ENCODE results near the gene DMWD. TPM values are rescaled to one million over a fixed set of nuclear protein-coding genes. Genes with fewer than 3 reads are reported as not detected.

DMWD gene
- total RNA-seq, 3 donors from 2014 or later (not counting 1 experiment from before 2014, with no cell fraction given), result 66.2 to 82.1 (median 66.3) TPM

- intact Hi-C loops (cut with micrococcal nuclease), result loop anchor here (10.0 kb wide), 2 partner anchors 87 to 237 kb away; partner anchors contain the start of genes FOXA3 and SYMPK
These were observed 14.5 kb downstream of the DMWD start for GRCh38 chr19:45778010-45778661.

GRCh38 chr19:45777395-45777961 lies 15.2 kb downstream of the DMWD start:
- Mint-ChIP-seq H3K27me3 (ENCODE audit: low read depth in 2 of 2) (peaks cover 9 to 12% of the 10 kb centered on the region in 2 donors), H3K36me3 (no peaks in the 10 kb centered on the region), H3K27ac (no peak overlapping the region), H3K4me1 (peaks cover 21 to 29% of the 10 kb centered on the region in 2 donors), H3K9me3 (no peaks in the 10 kb centered on the region), H3K4me3 (no peak overlapping the region)
- 96% methylated on average over 34 of the region's 34 CpGs for WGBS (ENCODE audit: insufficient coverage)
- H3K27me3 ChIP-seq (ENCODE audit: control insufficient read depth, insufficient read depth, low read length), result peaks cover 18% of the 10 kb centered on the region
- no peak overlapping the region for H3K4me3 ChIP-seq (ENCODE audit: low read length)
- no peak overlapping the region for H3K27ac ChIP-seq (ENCODE audit: low read length)
- ATAC-seq, result no peak
- peaks cover 23% of the 10 kb centered on the region for H3K4me1 ChIP-seq (ENCODE audit: control insufficient read depth, insufficient read depth, low read length)
- H3K36me3 ChIP-seq (ENCODE audit: control insufficient read depth, insufficient read depth, low read length), result no peaks in the 10 kb centered on the region
- H3K9me3 ChIP-seq (ENCODE audit: control insufficient read depth, insufficient read depth, low read length), result no peaks in the 10 kb centered on the region
- intact Hi-C loops (cut with micrococcal nuclease), result loop anchor here (10.0 kb wide), 2 partner anchors 87 to 237 kb away; partner anchors contain the start of genes FOXA3 and SYMPK
- TF ChIP-seq CTCF (IDR thresholded peaks at IDR 0.05), result no peak
- no peak for DNase-seq

More at GRCh38 chr19:45778010-45778661, 14.5 kb downstream of the DMWD start:
- ATAC-seq (no peak), DNase-seq (no peak)
- H3K4me1 ChIP-seq (ENCODE audit: control insufficient read depth, insufficient read depth, low read length), result peaks cover 23% of the 10 kb centered on the region
- H3K27me3 ChIP-seq (ENCODE audit: control insufficient read depth, insufficient read depth, low read length), result peaks cover 18% of the 10 kb centered on the region
- no peak overlapping the region for H3K27ac ChIP-seq (ENCODE audit: low read length)
- 96% methylated on average over 28 of the region's 28 CpGs for WGBS (ENCODE audit: insufficient coverage)
- H3K9me3 Mint-ChIP-seq, result no peaks in the 10 kb centered on the region
- H3K36me3 ChIP-seq (ENCODE audit: control insufficient read depth, insufficient read depth, low read length), result no peaks in the 10 kb centered on the region
- H3K36me3 Mint-ChIP-seq, result no peaks in the 10 kb centered on the region
- H3K4me3 ChIP-seq (ENCODE audit: low read length), result no peak overlapping the region
- H3K27ac Mint-ChIP-seq, result no peak overlapping the region
- H3K9me3 ChIP-seq (ENCODE audit: control insufficient read depth, insufficient read depth, low read length), result no peaks in the 10 kb centered on the region
- TF ChIP-seq CTCF (IDR thresholded peaks at IDR 0.05), result no peak
- H3K27me3 Mint-ChIP-seq (ENCODE audit: low read depth in 2 of 2), result peaks cover 9 to 12% of the 10 kb centered on the region in 2 donors
- H3K4me1 Mint-ChIP-seq, result peaks cover 21 to 28% of the 10 kb centered on the region in 2 donors
- H3K4me3 Mint-ChIP-seq, result no peak overlapping the region

- WGBS (ENCODE audit: insufficient coverage), result 91% methylated on average over 9 of the region's 9 CpGs
- H3K4me1 Mint-ChIP-seq, result peaks cover 20 to 31% of the 10 kb centered on the region in 2 donors
- TF ChIP-seq CTCF (IDR thresholded peaks at IDR 0.05), result no peak
- Histone ChIP-seq H3K4me3 (ENCODE audit: low read length) (no peak overlapping the region), H3K9me3 (ENCODE audit: control insufficient read depth, insufficient read depth, low read length) (no peaks in the 10 kb centered on the region), H3K27ac (ENCODE audit: low read length) (no peak overlapping the region), H3K36me3 (ENCODE audit: control insufficient read depth, insufficient read depth, low read length) (no peaks in the 10 kb centered on the region), H3K27me3 (ENCODE audit: control insufficient read depth, insufficient read depth, low read length) (peaks cover 11% of the 10 kb centered on the region), H3K4me1 (ENCODE audit: control insufficient read depth, insufficient read depth, low read length) (peaks cover 31% of the 10 kb centered on the region)
- peaks cover 9% of the 10 kb centered on the region in 2 donors for H3K27me3 Mint-ChIP-seq (ENCODE audit: low read depth in 2 of 2)
- no peaks in the 10 kb centered on the region for H3K9me3 Mint-ChIP-seq
- H3K4me3 Mint-ChIP-seq, result no peak overlapping the region
- H3K36me3 Mint-ChIP-seq, result no peaks in the 10 kb centered on the region
- DNase-seq (no peak), ATAC-seq (no peak)
- H3K27ac Mint-ChIP-seq, result no peak overlapping the region
- intact Hi-C loops (cut with micrococcal nuclease), result loop anchor here (10.0 kb wide), 2 partner anchors 90 to 240 kb away; partner anchors contain the start of genes FOXA3 and SYMPK
These were observed 17.9 kb downstream of the DMWD start for GRCh38 chr19:45774765-45775164.

All from natural killer cell (primary cell).